Testis (tissue), 3 donors: ENCODE measurements around the gene GSG1L. TPM values are rescaled to one million over a fixed set of nuclear protein-coding genes. Genes with fewer than 3 reads are reported as not detected.

Experiments
- DNase-seq: peaks from one replicate; pipeline ENCODE4 v3.0.0-alpha.2; 2019
- H3K27ac ChIP-seq, 2 donors: fragments of 200-600 bp; sonication (generic); one replicate each; pipeline ENCODE4 v1.5.1; 2019
- H3K27me3 ChIP-seq: fragments of 200-600 bp; sonication (generic); one replicate; pipeline ENCODE4 v1.5.1; 2019
- H3K36me3 ChIP-seq: fragments of 200-600 bp; sonication (generic); one replicate; pipeline ENCODE4 v1.5.1; 2017; ENCODE audit warnings: low read depth; ENCODE audit errors: missing control alignments
- H3K4me1 ChIP-seq: fragments of 200-600 bp; sonication (generic); one replicate; pipeline ENCODE4 v1.5.1; 2019
- H3K4me3 ChIP-seq, 2 donors: fragments of 200-600 bp; sonication (generic); one replicate each; pipeline ENCODE4 v1.5.1; 2017 to 2019
- H3K9me3 ChIP-seq: fragments of 200-600 bp; sonication (generic); one replicate; pipeline ENCODE4 v1.5.1; 2017
- POLR2A ChIP-seq: fragments of 450-650 bp; IDR thresholded peaks from one replicate; pipeline ENCODE4 v1.6.1; 2017; ENCODE audit warnings: antibody characterized with exemption, mild to moderate bottlenecking, moderate library complexity
- WGBS, 2 donors: methylation state at CpG; one replicate each; pipeline ENCODE4 v1.1.5; 2018; 5-methylcytosine and 5-hydroxymethylcytosine counted together
- intact Hi-C: fragments of 100-400 bp; cut with DNase I; formaldehyde crosslinking; loops from one replicate; pipeline ENCODE4 v1.15.1; 2023; ENCODE audit warnings: low total_unique reads
- polyA plus RNA-seq: library from polyadenylated mRNA; stranded (reverse); fragments of 350-450 nt; fragmentation: Illumina TruSeq; extraction: RNeasy Lipid Tissue Mini Kit (QIAGEN cat#74804); gene quantifications from one replicate; pipeline ENCODE4 v1.2.3, GENCODE V29; 2014; ENCODE audit warnings: low read depth, low replicate concordance; ENCODE audit not compliant: insufficient read depth
- total RNA-seq, 2 donors: library from RNA; depleted of rRNA; stranded (reverse); fragments of >200 nt; gene quantifications; one replicate each; pipeline ENCODE4 v1.2.3, GENCODE V29; 2016
- TF ChIP-seq, protein P1 (sequence below), 3 experiments: fragments of 450-650 bp in 2 of 3; fragments of 200-600 bp in 1 of 3; sonication (generic) in 1 of 3; IDR thresholded peaks; one replicate each; pipeline ENCODE4 v1.5.1; 2016 to 2019; ENCODE audit warnings: antibody characterized with exemption in 3 of 3, mild to moderate bottlenecking in 2 of 3, moderate library complexity in 1 of 3

GSG1L gene
- total and polyA plus RNA-seq, 3 donors from 2014 or later = 1.1 to 2.8 (median 1.9) TPM

DNA sequence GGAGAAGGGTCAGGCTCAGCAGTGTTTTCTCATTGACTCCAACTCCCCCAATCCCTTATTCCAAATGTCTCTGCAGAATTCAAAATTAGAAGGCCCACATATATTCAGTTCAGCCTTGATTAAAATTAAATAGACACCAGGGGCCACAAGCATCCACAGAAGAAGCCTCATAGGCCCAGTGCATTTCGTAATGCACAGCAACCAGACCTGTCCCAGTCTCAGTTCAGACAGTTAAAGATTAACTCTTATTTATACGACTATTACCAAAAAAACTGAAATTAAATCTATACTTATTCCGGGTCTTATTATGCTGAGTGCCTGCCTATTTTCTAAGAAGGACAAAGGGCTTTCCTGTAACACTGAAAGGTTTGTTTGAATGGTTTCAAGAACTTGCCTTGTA, 41.8 kb upstream of the GSG1L start:
- H3K27ac ChIP-seq = no peak overlapping the region
- no peaks in the 10 kb centered on the region for H3K27me3 ChIP-seq
- TF ChIP-seq, protein P1, sequence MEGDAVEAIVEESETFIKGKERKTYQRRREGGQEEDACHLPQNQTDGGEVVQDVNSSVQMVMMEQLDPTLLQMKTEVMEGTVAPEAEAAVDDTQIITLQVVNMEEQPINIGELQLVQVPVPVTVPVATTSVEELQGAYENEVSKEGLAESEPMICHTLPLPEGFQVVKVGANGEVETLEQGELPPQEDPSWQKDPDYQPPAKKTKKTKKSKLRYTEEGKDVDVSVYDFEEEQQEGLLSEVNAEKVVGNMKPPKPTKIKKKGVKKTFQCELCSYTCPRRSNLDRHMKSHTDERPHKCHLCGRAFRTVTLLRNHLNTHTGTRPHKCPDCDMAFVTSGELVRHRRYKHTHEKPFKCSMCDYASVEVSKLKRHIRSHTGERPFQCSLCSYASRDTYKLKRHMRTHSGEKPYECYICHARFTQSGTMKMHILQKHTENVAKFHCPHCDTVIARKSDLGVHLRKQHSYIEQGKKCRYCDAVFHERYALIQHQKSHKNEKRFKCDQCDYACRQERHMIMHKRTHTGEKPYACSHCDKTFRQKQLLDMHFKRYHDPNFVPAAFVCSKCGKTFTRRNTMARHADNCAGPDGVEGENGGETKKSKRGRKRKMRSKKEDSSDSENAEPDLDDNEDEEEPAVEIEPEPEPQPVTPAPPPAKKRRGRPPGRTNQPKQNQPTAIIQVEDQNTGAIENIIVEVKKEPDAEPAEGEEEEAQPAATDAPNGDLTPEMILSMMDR (IDR thresholded peaks at IDR 0.05) = no peak
- TF ChIP-seq POLR2A = no peak
- DNase-seq = no peak
- H3K4me1 ChIP-seq = no peaks in the 10 kb centered on the region
- no peaks in the 10 kb centered on the region for H3K36me3 ChIP-seq
- 91 to 98% methylated on average over 3 of the region's 3 CpGs for WGBS, 2 donors
- H3K9me3 ChIP-seq = no peaks in the 10 kb centered on the region
- H3K4me3 ChIP-seq = no peak overlapping the region
- intact Hi-C loops = no loop called here

DNA sequence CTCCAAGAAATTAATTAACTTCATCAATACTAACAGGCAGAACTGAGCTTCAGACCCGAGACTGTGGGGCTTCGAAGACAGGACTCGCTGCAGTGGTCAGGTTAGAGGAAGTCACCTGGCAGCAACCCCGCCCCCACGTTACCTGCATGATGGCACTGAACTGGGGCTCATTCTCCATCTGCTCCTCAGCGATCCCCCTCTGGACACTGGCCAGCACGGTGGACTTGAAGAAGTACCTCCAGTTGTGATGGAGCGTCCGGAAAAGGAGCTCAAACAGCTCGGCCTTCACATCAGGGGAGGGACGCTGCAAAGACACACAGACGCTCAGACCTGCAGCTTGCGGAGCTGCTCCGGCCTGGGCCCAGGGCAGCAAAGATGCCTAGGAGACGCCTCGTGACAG, 40.9 kb upstream of the GSG1L start:
- Histone ChIP-seq H3K27ac (no peak overlapping the region), H3K36me3 (no peaks in the 10 kb centered on the region), H3K27me3 (no peaks in the 10 kb centered on the region), H3K4me1 (no peaks in the 10 kb centered on the region), H3K4me3 (no peak overlapping the region), H3K9me3 (no peaks in the 10 kb centered on the region)
- DNase-seq = no peak
- TF ChIP-seq, protein P1 (IDR thresholded peaks at IDR 0.05) = no peak
- TF ChIP-seq POLR2A = no peak
- 95 to 96% methylated on average over 16 of the region's 16 CpGs for WGBS, 2 donors
- intact Hi-C loops = no loop called here

DNA sequence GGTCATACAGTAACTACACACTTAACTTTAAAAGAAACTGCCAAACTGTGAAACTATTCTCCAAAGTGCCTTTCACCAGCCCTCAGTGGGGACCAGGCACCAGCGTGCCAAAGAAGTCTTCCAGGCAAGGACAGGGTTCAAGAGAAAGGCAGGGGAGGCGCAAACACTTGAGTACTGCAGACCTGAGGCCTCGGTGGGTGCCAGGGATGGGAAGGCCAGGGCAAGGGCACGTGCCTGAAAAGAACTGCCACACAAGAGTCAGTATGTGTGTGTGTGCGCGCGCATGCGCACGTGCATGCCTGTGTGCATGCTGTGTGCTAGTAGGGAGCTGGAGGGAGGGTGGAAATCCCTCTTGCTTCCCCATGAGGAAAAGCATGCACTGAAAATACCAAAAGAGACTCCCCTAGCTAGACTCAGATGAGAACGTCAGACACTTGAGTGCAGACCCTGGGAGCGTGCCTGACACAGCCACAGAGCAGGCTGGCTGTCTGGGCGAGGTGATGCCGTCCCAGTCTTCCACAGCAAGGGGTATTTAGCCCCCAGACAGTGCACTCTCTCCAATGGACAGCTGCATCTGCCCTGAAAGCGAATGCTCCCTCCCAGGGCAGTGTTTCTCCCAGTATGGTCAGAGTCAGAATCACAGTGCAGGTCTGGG, 40.1 kb upstream of the GSG1L start:
- H3K4me3 ChIP-seq = no peak overlapping the region
- DNase-seq = no peak
- no peaks in the 10 kb centered on the region for H3K36me3 ChIP-seq
- H3K4me1 ChIP-seq = no peaks in the 10 kb centered on the region
- no peaks in the 10 kb centered on the region for H3K27me3 ChIP-seq
- H3K27ac ChIP-seq = no peak overlapping the region
- WGBS, 2 donors = 91 to 96% methylated on average over 12 to 14 of the region's 14 CpGs
- intact Hi-C loops = no loop called here
- no peak for TF ChIP-seq POLR2A
- TF ChIP-seq, protein P1 (IDR thresholded peaks at IDR 0.05) = no peak
- H3K9me3 ChIP-seq = no peaks in the 10 kb centered on the region

DNA sequence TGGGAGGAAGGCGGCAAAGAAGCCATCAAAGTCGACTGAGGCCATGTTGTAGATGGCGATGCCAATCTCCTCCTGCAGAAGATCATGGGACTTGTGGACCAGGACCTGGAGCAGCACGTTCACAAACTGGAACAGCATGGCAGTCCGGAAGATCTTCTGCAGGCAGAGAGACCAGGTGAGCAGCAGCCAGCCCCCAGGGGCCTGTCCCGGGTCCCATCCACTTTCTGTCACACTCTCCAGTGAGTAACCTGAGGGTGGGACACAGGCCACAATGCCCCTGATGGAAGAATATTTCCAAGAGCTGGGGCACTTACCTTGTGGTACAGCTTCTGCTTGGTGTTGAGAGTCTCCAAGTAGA, 38.0 kb upstream of the GSG1L start:
- DNase-seq = no peak
- Histone ChIP-seq H3K4me3 (no peak overlapping the region), H3K9me3 (no peaks in the 10 kb centered on the region), H3K27ac (no peak overlapping the region), H3K27me3 (no peaks in the 10 kb centered on the region), H3K36me3 (no peaks in the 10 kb centered on the region), H3K4me1 (no peaks in the 10 kb centered on the region)
- TF ChIP-seq POLR2A = no peak
- TF ChIP-seq, protein P1 (IDR thresholded peaks at IDR 0.05) = no peak
- WGBS, 2 donors = 84 to 96% methylated on average over 6 of the region's 6 CpGs
- intact Hi-C loops = no loop called here
